SK-N-SH (cell line): ENCODE measurements around the gene TRIM47. TPM values are rescaled to one million over a fixed set of nuclear protein-coding genes. Genes with fewer than 3 reads are reported as not detected.
"Not testable (repeated sequence)": the region's sequence is repeated elsewhere in the genome, so short reads cannot be mapped to it uniquely, and the experiment has no call there.

Experiments used
- CTCF ChIA-PET: fragments of 300-600, 350-600 bp; formaldehyde crosslinking; extraction: SDS; loops from one replicate; lab custom pipeline; 2021; lab: Yijun Ruan, JAX
- POLR2A ChIA-PET: fragments of 350-600 bp; sonication (Branson Sonifier 250); formaldehyde crosslinking; extraction: SDS; loops from one replicate; lab custom pipeline; 2020; ENCODE audit warnings: antibody characterized with exemption, inconsistent platforms; lab: Yijun Ruan, JAX
- DNase-seq: peaks from one replicate; pipeline ENCODE4 v3.0.0; 2012
- H2AFZ ChIP-seq: fragments of 200-600 bp; sonication (generic); 2 replicates; pipeline ENCODE4 v1.8.1; 2016; ENCODE audit warnings: antibody characterized with exemption, mild to moderate bottlenecking, low read depth
- H3F3A ChIP-seq: fragments of 200-600 bp; sonication (generic); replicated peaks from 2 replicates; pipeline ENCODE3; 2016; ENCODE audit warnings: antibody characterized with exemption, mild to moderate bottlenecking; ENCODE audit not compliant: insufficient read depth
- H3K27ac ChIP-seq, 2 experiments: fragments of 200-500 bp in 1 of 2; fragments of 200-600 bp in 1 of 2; sonication (Bioruptor generic) in 1 of 2; sonication (generic), shearing (Covaris generic) in 1 of 2; 2 replicates each; pipeline versions ENCODE4 v1.5.1 to v1.6.1; 2014 to 2016; ENCODE audit warnings: low read depth in 2 of 2, inconsistent platforms in 1 of 2, low read length in 1 of 2, mild to moderate bottlenecking in 1 of 2, mixed read lengths in 1 of 2
- H3K27me3 ChIP-seq: fragments of 200-600 bp; sonication (generic), shearing (Covaris generic); 2 replicates; pipeline ENCODE4 v1.6.1; 2016; ENCODE audit warnings: mixed run types; ENCODE audit not compliant: insufficient read depth
- H3K36me3 ChIP-seq, 2 experiments: fragments of 200-500 bp in 1 of 2; fragments of 200-600 bp in 1 of 2; sonication (Bioruptor generic) in 1 of 2; sonication (generic) in 1 of 2; replicated peaks in 1 of 2; 2 replicates each; pipeline versions ENCODE3 to v1.5.1; 2014 to 2016; ENCODE audit warnings: low read length in 1 of 2, mild to moderate bottlenecking in 1 of 2; ENCODE audit not compliant: insufficient read depth in 2 of 2, control insufficient read depth in 1 of 2
- H3K4me1 ChIP-seq, 2 experiments: fragments of 200-500 bp in 1 of 2; fragments of 200-600 bp in 1 of 2; sonication (Bioruptor generic) in 1 of 2; sonication (generic), shearing (Covaris generic) in 1 of 2; 2 replicates each; pipeline versions ENCODE4 v1.5.1 to v1.6.1; 2014 to 2016; ENCODE audit warnings: low read depth in 1 of 2, low read length in 1 of 2, mixed run types in 1 of 2; ENCODE audit not compliant: insufficient read depth in 2 of 2, control insufficient read depth in 1 of 2
- H3K4me2 ChIP-seq: fragments of 200-600 bp; sonication (generic), shearing (Covaris generic); 2 replicates; pipeline ENCODE4 v1.6.1; 2017; ENCODE audit warnings: mixed run types
- H3K4me3 ChIP-seq, 2 experiments: fragments of 200-500 bp in 1 of 2; fragments of 200-600 bp in 1 of 2; sonication (Bioruptor generic) in 1 of 2; sonication (generic), shearing (Covaris generic) in 1 of 2; 2 replicates each; pipeline versions ENCODE4 v1.5.1 to v1.8.1; 2014 to 2016; ENCODE audit warnings: low read depth in 2 of 2, inconsistent platforms in 1 of 2, low read length in 1 of 2, mild to moderate bottlenecking in 1 of 2, mixed read lengths in 1 of 2, moderate library complexity in 1 of 2
- H3K79me2 ChIP-seq: fragments of 200-600 bp; sonication (generic); 2 replicates; pipeline ENCODE4 v1.8.1; 2017; ENCODE audit warnings: mild to moderate bottlenecking; ENCODE audit not compliant: insufficient read depth
- H3K9ac ChIP-seq: fragments of 200-600 bp; sonication (generic); 2 replicates; pipeline ENCODE4 v1.6.1; 2017; ENCODE audit warnings: mixed run types
- H3K9me2 ChIP-seq: fragments of 200-600 bp; sonication (generic); 2 replicates; pipeline ENCODE4 v1.6.1; 2017; ENCODE audit warnings: mixed run types
- H3K9me3 ChIP-seq: fragments of 200-600 bp; sonication (generic); 2 replicates; pipeline ENCODE4 v1.6.1; 2017; ENCODE audit warnings: mixed run types, mild to moderate bottlenecking, moderate library complexity
- H4K20me1 ChIP-seq: fragments of 200-600 bp; sonication (generic); 2 replicates; pipeline ENCODE4 v1.6.1; 2017; ENCODE audit warnings: mild to moderate bottlenecking, mixed run types; ENCODE audit not compliant: insufficient read depth
- FOXJ3 ChIP-seq: sonication (generic); formaldehyde crosslinking; IDR thresholded peaks from 2 replicates; pipeline ENCODE4 v1.5.1; 2020; ENCODE audit warnings: mild to moderate bottlenecking, missing genetic modification reagents
- IRF3 ChIP-seq: fragments of 150-350 bp; IDR thresholded peaks from 2 replicates; pipeline ENCODE4 v1.6.1; 2016; ENCODE audit warnings: mild to moderate bottlenecking, low read depth, low read length
- RAD21 ChIP-seq: IDR thresholded peaks from 2 replicates; pipeline ENCODE4 v1.6.1; 2012; ENCODE audit warnings: mild to moderate bottlenecking, low read length
- RCOR1 ChIP-seq: fragments of 150-350 bp; IDR thresholded peaks from 2 replicates; pipeline ENCODE4 v1.6.1; 2017; ENCODE audit warnings: antibody characterized with exemption, low read length
- RFX5 ChIP-seq: IDR thresholded peaks from 2 replicates; pipeline ENCODE4 v1.6.1; 2012; ENCODE audit warnings: mild to moderate bottlenecking, improper control_type of control experiment, low read length
- RXRA ChIP-seq: IDR thresholded peaks from 2 replicates; pipeline ENCODE4 v1.4.0; 2012; ENCODE audit warnings: low read depth, mild to moderate bottlenecking, borderline replicate concordance
- TCF12 ChIP-seq: IDR thresholded peaks from 2 replicates; pipeline ENCODE4 v1.4.0; 2012
- WGBS: methylation state at CpG from one replicate; pipeline ENCODE4 v1.1.6; 2017; ENCODE audit warnings: low lambda C conversion rate; 5-methylcytosine and 5-hydroxymethylcytosine counted together
- polyA plus RNA-seq, 3 experiments: library from polyadenylated mRNA; depleted of rRNA; stranded (reverse); fragments of >200 nt; gene quantifications; 2 replicates each; pipeline ENCODE4 v1.2.3, GENCODE V29; 2012
- TF ChIP-seq, protein P1 (sequence below): IDR thresholded peaks from 2 replicates; pipeline ENCODE4 v1.4.0; 2012; ENCODE audit warnings: low read depth, borderline replicate concordance
- TF ChIP-seq, protein P2 (sequence below): IDR thresholded peaks from 2 replicates; pipeline ENCODE4; 2012

The TRIM47 gene
- polyA plus RNA-seq, 1 of the 3 experiments (the other 2 are of a cell fraction) = 5.1 TPM

DNA sequence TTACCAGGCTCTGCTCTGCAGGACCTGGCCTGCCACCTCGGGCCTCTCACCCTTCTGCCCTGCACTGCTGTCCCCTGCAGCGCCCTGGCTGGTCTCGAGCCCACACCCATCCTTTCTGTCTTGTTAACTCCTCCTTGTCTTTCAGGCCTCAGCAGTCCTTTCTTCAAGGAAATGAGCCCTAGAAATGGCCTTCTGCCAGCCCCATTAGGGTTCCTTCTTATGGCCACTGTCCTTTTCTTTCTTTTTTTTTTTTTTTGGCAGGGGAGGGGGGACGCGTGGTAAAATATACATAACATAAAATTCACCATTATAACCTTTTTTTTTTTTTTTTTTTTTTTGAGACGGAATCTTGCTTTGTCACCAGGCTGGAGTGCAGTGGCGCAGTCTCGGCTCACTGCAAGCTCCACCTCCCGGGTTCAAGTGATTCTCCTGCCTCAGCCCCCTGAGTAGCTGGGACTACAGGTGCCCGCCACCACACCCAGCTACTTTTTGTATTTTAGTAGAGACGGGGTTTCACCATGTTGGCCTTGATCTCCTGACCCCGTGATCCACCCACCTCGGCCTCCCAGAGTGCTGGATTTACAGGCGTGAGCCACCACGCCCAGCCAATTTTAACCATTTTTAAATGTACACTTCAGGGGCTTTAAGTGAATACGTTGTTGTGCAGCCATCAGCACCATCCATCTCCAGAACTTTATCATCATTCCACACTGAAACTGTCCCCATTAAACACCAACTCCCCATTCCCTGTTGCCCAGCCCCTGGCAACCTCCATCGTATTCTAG is 12.8 kb downstream of the TRIM47 start:
- H3K9me3 ChIP-seq, H3K4me2 ChIP-seq, H4K20me1 ChIP-seq, H3K9ac ChIP-seq, H3K27me3 ChIP-seq, H3F3A ChIP-seq, H3K9me2 ChIP-seq, H3K4me3 ChIP-seq, H2AFZ ChIP-seq, H3K79me2 ChIP-seq, H3K36me3 ChIP-seq, H3K27ac ChIP-seq, DNase-seq, POLR2A ChIA-PET, H3K4me1 ChIP-seq: not testable (repeated sequence)
- WGBS = 89% methylated on average over 17 of the region's 17 CpGs
- CTCF ChIA-PET = interaction anchor here (1.1 to 1.6 kb wide), 3 partner anchors 10 to 112 kb away, joined by 4 to 5 read pairs (median 4); partner anchors contain the start of gene TRIM65

- H4K20me1 ChIP-seq, H3K4me2 ChIP-seq, H3K27me3 ChIP-seq, H3K9me2 ChIP-seq, H3K27ac ChIP-seq, H3K9me3 ChIP-seq, H3K36me3 ChIP-seq, POLR2A ChIA-PET, H3K9ac ChIP-seq, DNase-seq, H3K4me3 ChIP-seq, H3F3A ChIP-seq, H3K79me2 ChIP-seq, H3K4me1 ChIP-seq: not testable (repeated sequence)
- CTCF ChIA-PET = interaction anchor here (0.8 to 1.1 kb wide), 5 partner anchors 11 to 111 kb away, joined by 3 to 4 read pairs (median 4); partner anchors contain the start of gene GALK1
- peak overlapping the region; percentile 14; the same call in 1 of the 2 replicates for H2AFZ ChIP-seq
- WGBS = 91% methylated on average over 4 of the region's 4 CpGs
Measured at GRCh38 chr17:75864887-75865286, 13.5 kb downstream of the TRIM47 start.

GRCh38 chr17:75864448-75864871 is 13.9 kb downstream of the TRIM47 start:
- no peaks in the 10 kb centered on the region; a peak in 1 of 4 replicates for H3K4me1 ChIP-seq
- H3K9ac ChIP-seq = no peak overlapping the region
- H2AFZ ChIP-seq = peak overlapping the region; percentile 14; the same call in 1 of the 2 replicates
- DNase-seq = peak; percentile 35
- no peak overlapping the region for H3K4me3 ChIP-seq
- H3K4me2 ChIP-seq = no peak overlapping the region
- H3K36me3 ChIP-seq = no peaks in the 10 kb centered on the region
- H4K20me1 ChIP-seq = no peaks in the 10 kb centered on the region
- ChIA-PET CTCF (interaction anchor here (0.8 to 1.1 kb wide), 5 partner anchors 11 to 111 kb away, joined by 3 to 4 read pairs (median 4); partner anchors contain the start of gene GALK1), POLR2A (no interaction called here)
- H3K9me3 ChIP-seq = no peaks in the 10 kb centered on the region
- peaks cover 6% of the 10 kb centered on the region for H3F3A ChIP-seq
- WGBS = 90% methylated on average over 8 of the region's 8 CpGs
- TF ChIP-seq FOXJ3 (no peak), RXRA (no peak), TCF12 (no peak), RFX5 (no peak), IRF3 (no peak), RAD21 (no peak), RCOR1 (no peak)
- TF ChIP-seq, protein P1, sequence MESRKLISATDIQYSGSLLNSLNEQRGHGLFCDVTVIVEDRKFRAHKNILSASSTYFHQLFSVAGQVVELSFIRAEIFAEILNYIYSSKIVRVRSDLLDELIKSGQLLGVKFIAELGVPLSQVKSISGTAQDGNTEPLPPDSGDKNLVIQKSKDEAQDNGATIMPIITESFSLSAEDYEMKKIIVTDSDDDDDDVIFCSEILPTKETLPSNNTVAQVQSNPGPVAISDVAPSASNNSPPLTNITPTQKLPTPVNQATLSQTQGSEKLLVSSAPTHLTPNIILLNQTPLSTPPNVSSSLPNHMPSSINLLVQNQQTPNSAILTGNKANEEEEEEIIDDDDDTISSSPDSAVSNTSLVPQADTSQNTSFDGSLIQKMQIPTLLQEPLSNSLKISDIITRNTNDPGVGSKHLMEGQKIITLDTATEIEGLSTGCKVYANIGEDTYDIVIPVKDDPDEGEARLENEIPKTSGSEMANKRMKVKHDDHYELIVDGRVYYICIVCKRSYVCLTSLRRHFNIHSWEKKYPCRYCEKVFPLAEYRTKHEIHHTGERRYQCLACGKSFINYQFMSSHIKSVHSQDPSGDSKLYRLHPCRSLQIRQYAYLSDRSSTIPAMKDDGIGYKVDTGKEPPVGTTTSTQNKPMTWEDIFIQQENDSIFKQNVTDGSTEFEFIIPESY = no peak
- TF ChIP-seq, protein P2, sequence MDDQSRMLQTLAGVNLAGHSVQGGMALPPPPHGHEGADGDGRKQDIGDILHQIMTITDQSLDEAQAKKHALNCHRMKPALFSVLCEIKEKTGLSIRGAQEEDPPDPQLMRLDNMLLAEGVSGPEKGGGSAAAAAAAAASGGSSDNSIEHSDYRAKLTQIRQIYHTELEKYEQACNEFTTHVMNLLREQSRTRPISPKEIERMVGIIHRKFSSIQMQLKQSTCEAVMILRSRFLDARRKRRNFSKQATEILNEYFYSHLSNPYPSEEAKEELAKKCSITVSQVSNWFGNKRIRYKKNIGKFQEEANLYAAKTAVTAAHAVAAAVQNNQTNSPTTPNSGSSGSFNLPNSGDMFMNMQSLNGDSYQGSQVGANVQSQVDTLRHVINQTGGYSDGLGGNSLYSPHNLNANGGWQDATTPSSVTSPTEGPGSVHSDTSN = no peak
- no peaks in the 10 kb centered on the region for H3K9me2 ChIP-seq
- no peak overlapping the region for H3K27ac ChIP-seq
- H3K27me3 ChIP-seq = no peaks in the 10 kb centered on the region
- no peaks in the 10 kb centered on the region for H3K79me2 ChIP-seq
